Right lobe of liver (tissue), 6 donors: ENCODE results near the gene MEIS2. TPM values are rescaled to one million over a fixed set of nuclear protein-coding genes. Genes with fewer than 3 reads are reported as not detected.

Experiments
- ATAC-seq, 4 donors: fragments of 200-7000 bp; cut with Tn5 transposase; one replicate each; pipeline ENCODE4 v1.9.1; 2020; ENCODE audit warnings: mild to moderate bottlenecking in 4 of 4, moderate library complexity in 4 of 4
- DNase-seq, 3 donors: peaks; one replicate each; pipeline ENCODE4 v3.0.0-alpha.2; 2020
- H3K27ac ChIP-seq, 3 donors: fragments of 200-600 bp; one replicate each; pipeline ENCODE4 v1.8.0; 2022
- H3K27me3 ChIP-seq, 2 donors: fragments of 200-600 bp; one replicate each; pipeline ENCODE4 v1.8.0; 2022
- H3K36me3 ChIP-seq, 4 donors: fragments of 200-600 bp; sonication (generic) in 1 of 4; one replicate each; pipeline versions ENCODE4 v1.5.1 to v1.8.0; 2017 to 2022; ENCODE audit warnings: control low read depth in 1 of 4
- H3K4me1 ChIP-seq, 4 donors: fragments of 200-600 bp; sonication (generic) in 1 of 4; one replicate each; pipeline versions ENCODE4 v1.5.1 to v1.8.0; 2017 to 2022; ENCODE audit warnings: control low read depth in 1 of 4
- H3K4me3 ChIP-seq, 3 donors: fragments of 200-600 bp; one replicate each; pipeline ENCODE4 v1.8.0; 2022
- H3K9me3 ChIP-seq, 4 donors: fragments of 200-600 bp; sonication (generic) in 1 of 4; one replicate each; pipeline versions ENCODE4 v1.5.1 to v1.8.0; 2017 to 2022; ENCODE audit warnings: control low read depth in 1 of 4
- CTCF ChIP-seq, 4 donors: fragments of 200-600 bp in 3 of 4; fragments of 450-650 bp in 1 of 4; IDR thresholded peaks; one replicate each; pipeline versions ENCODE4 v1.5.1 to v1.8.0; 2016 to 2022; ENCODE audit warnings: antibody characterized with exemption in 4 of 4, mild to moderate bottlenecking in 2 of 4
- POLR2A ChIP-seq: fragments of 450-650 bp; IDR thresholded peaks from one replicate; pipeline ENCODE4 v1.6.1; 2017; ENCODE audit warnings: antibody characterized with exemption, mild to moderate bottlenecking
- WGBS: methylation state at CpG from one replicate; pipeline ENCODE4 v1.1.6; 2018; ENCODE audit warnings: low coverage, low lambda C conversion rate; ENCODE audit not compliant: insufficient coverage; ENCODE audit errors: missing lambda C conversion rate; 5-methylcytosine and 5-hydroxymethylcytosine counted together
- intact Hi-C, 2 donors: fragments of 100-400 bp; cut with DNase I; formaldehyde crosslinking; loops; one replicate each; pipeline versions ENCODE4 v1.11.2 to v1.14.1; 2022
- total RNA-seq, 6 experiments: library from RNA; depleted of rRNA in 2 of 6; stranded (reverse); fragments of >200 nt in 2 of 6; fragmentation: NEBNext Ultra II Directional in 3 of 6; extraction: Animal tissue kit (Norgen Biotek cat#: 25700) in 3 of 6; gene quantifications; one replicate each; pipeline versions ENCODE4 v1.1.0 to v1.2.4, GENCODE V29; 2016 to 2023
- donor health status: DM: no; HTN: yes; CAD: no.
- donor health status: DM: no; HTN: no; CAD: no.
- donor health status: DM: no; HTN: no; CAD: no.
- donor health status: DM: no; HTN: yes; CAD: no.
- donor health status: DM: no; HTN: yes; CAD: no.

The MEIS2 gene
- total RNA-seq, 6 experiments from 2014 or later, result 6.1 to 18.0 (median 7.9) TPM

GRCh38 chr15:37080261-37080921 is 20.0 kb downstream of the MEIS2 start:
- no peaks in the 10 kb centered on the region for H3K27me3 ChIP-seq
- no peaks in the 10 kb centered on the region for H3K9me3 ChIP-seq
- H3K4me3 ChIP-seq, result no peak overlapping the region
- DNase-seq (no peak), ATAC-seq (no peak)
- H3K4me1 ChIP-seq, result peaks cover 0 to 5% (median 0%) of the 10 kb centered on the region in 4 donors
- intact Hi-C loops, result no loop called here
- H3K36me3 ChIP-seq, result peaks cover 0 to 16% (median 6%) of the 10 kb centered on the region in 4 donors
- 58% methylated on average over 5 of the region's 5 CpGs for WGBS
- H3K27ac ChIP-seq, result no peak overlapping the region
- TF ChIP-seq CTCF (IDR thresholded peaks at IDR 0.05) (no peak), POLR2A (no peak)

- intact Hi-C loops, result no loop called here
- Histone ChIP-seq H3K27me3 (no peaks in the 10 kb centered on the region), H3K9me3 (no peaks in the 10 kb centered on the region), H3K27ac (no peak overlapping the region), H3K4me1 (peaks cover 0 to 5% (median 0%) of the 10 kb centered on the region in 4 donors), H3K4me3 (no peak overlapping the region), H3K36me3 (peaks cover 0 to 16% (median 6%) of the 10 kb centered on the region in 4 donors)
- TF ChIP-seq CTCF (IDR thresholded peaks at IDR 0.05) (no peak), POLR2A (no peak)
- ATAC-seq, result peak in 2 of 4 donors; percentile 45 to 67
- WGBS, result 59% methylated on average over 6 of the region's 6 CpGs
- no peak for DNase-seq
These were observed 20.6 kb downstream of the MEIS2 start for GRCh38 chr15:37079726-37080125.

- WGBS, result 41% methylated on average over 1 of the region's 1 CpG
- H3K36me3 ChIP-seq, result peaks cover 0 to 16% (median 6%) of the 10 kb centered on the region in 4 donors
- no peak for DNase-seq
- intact Hi-C loops, result no loop called here
- no peak overlapping the region for H3K4me3 ChIP-seq
- no peaks in the 10 kb centered on the region for H3K27me3 ChIP-seq
- no peaks in the 10 kb centered on the region for H3K9me3 ChIP-seq
- TF ChIP-seq POLR2A, result no peak
- no peak for TF ChIP-seq CTCF (IDR thresholded peaks at IDR 0.05)
- H3K4me1 ChIP-seq, result peaks cover 0 to 5% (median 0%) of the 10 kb centered on the region in 4 donors
- no peak for ATAC-seq
- no peak overlapping the region for H3K27ac ChIP-seq
These were observed 21.8 kb downstream of the MEIS2 start for GRCh38 chr15:37078566-37078965.

- ATAC-seq (no peak), DNase-seq (no peak)
- TF ChIP-seq CTCF (IDR thresholded peaks at IDR 0.05) (no peak), POLR2A (no peak)
- Histone ChIP-seq H3K4me1 (peaks cover 0 to 5% (median 0%) of the 10 kb centered on the region in 4 donors), H3K36me3 (peaks cover 0 to 14% (median 1%) of the 10 kb centered on the region in 4 donors), H3K9me3 (no peaks in the 10 kb centered on the region), H3K4me3 (no peak overlapping the region), H3K27me3 (no peaks in the 10 kb centered on the region), H3K27ac (no peak overlapping the region)
- intact Hi-C loops, result no loop called here
- WGBS, result 68% methylated on average over 5 of the region's 11 CpGs
These were observed 22.6 kb downstream of the MEIS2 start for GRCh38 chr15:37077623-37078351.
